Measurements from ENCODE around the gene AFF2.

DNA sequence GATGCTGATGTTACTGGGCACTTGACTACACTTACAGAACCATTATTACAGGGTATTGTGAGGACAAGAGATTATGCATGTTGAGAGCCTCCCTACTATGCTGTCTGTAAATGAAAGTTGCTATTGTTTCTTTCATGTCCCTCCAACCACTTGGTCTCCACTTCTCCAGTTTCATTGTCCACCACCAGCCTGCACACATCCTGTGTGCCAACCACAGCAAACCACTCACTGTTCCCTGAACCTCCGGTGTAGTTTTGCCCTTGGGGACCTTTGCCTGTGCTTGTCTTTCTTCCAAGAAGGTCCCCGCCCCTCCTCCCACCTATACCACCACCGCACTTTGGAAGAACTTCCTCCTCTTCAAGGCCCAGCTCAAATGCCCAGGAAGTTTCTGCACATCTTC lies 43.1 kb upstream of the AFF2 start:
- TF ChIP-seq, protein P1, sequence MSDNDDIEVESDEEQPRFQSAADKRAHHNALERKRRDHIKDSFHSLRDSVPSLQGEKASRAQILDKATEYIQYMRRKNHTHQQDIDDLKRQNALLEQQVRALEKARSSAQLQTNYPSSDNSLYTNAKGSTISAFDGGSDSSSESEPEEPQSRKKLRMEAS (IDR thresholded peaks at IDR 0.05; ENCODE audit: insufficient read depth, insufficient read length), result no peak
- TF ChIP-seq, protein P2, sequence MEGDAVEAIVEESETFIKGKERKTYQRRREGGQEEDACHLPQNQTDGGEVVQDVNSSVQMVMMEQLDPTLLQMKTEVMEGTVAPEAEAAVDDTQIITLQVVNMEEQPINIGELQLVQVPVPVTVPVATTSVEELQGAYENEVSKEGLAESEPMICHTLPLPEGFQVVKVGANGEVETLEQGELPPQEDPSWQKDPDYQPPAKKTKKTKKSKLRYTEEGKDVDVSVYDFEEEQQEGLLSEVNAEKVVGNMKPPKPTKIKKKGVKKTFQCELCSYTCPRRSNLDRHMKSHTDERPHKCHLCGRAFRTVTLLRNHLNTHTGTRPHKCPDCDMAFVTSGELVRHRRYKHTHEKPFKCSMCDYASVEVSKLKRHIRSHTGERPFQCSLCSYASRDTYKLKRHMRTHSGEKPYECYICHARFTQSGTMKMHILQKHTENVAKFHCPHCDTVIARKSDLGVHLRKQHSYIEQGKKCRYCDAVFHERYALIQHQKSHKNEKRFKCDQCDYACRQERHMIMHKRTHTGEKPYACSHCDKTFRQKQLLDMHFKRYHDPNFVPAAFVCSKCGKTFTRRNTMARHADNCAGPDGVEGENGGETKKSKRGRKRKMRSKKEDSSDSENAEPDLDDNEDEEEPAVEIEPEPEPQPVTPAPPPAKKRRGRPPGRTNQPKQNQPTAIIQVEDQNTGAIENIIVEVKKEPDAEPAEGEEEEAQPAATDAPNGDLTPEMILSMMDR (IDR thresholded peaks at IDR 0.05; ENCODE audit: extremely low read depth in 1 of 2, insufficient read depth in 1 of 2, low read depth in 1 of 2, low read length in 2 of 2), result no peak
- TF ChIP-seq EZH2 (IDR thresholded peaks at IDR 0.05; ENCODE audit: borderline replicate concordance, low read depth, low read length, severe bottlenecking) (no peak), GATA2 (IDR thresholded peaks at IDR 0.05; ENCODE audit: insufficient read depth, insufficient read length, low read depth, low read length) (no peak), POLR2A (IDR thresholded peaks at IDR 0.05; ENCODE audit: low read depth, low read length) (no peak), MYC (IDR thresholded peaks at IDR 0.05; ENCODE audit: low read depth, low read length) (no peak), POLR2AphosphoS5 (IDR thresholded peaks at IDR 0.05; ENCODE audit: insufficient read depth, low read depth, low read length) (no peak)

Data from endothelial cell of umbilical vein (primary cell).